ENCODE results near the gene MBOAT2.
A peak's percentile ranks its signal among the peaks of the same experiment; 100 is the strongest.

MBOAT2 gene

DNA sequence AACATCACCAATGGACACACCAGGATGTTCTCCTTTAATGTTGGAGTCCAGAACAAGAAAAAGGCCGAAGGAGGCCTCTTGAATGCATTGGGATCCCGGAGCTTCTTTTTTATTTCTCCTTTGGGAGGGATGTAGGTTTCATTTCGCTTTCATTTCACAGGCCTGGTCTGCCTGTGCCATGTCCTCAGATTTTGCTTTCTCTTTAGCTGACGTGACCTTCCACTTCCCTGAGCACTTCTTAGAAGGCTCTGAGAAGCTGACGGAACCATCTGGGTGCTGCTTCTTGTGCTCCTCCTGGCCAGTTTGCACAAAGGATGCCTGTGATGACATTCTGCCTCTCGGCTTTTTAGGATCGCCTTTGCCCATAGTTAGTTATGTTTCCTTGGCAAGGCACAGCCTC lies 15.1 kb upstream of the MBOAT2 start:
- no peak for DNase-seq
- intact Hi-C loops (cut with DNase I), result no loop called here

DNA sequence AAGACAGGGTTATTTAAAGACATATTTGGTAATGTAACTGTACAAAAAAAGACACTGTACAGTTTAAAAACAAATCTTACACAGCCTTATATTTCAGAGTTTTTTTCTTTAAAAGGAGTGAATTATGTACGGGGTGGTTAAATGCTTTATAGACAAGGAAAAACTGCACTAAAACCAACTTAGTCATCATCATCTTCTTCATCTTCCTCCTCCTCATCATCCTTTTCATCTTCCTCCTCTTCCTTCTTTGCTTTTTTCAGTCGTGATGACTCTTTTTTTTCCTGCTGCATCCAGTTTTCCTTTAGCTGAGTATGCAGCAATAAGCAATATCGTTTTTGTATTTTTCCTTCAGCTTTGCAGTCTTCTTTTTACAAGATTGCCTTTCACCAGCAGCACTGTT lies 14.6 kb upstream of the MBOAT2 start:
- no peak for DNase-seq
- intact Hi-C loops (cut with DNase I), result no loop called here

DNA sequence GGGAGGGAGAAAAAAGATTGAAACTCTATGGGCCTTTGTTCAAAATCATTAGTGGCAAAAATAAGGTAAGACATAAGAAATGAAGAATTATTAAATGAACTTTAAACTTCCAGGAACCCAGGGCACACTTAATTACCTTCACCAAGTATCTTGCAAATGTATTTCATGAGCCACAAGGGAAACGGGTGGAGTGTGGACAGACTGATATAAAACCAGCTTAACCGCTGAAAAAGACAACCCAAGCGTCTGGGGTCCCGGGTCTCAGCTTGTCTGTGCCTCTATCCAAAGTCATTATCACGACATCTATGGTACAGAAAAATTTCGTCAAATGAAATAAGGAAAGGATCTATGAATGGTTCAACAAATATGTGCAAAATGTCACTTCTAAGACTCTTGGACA lies 13.9 kb upstream of the MBOAT2 start:
- intact Hi-C loops (cut with DNase I), result no loop called here
- DNase-seq, result no peak

DNA sequence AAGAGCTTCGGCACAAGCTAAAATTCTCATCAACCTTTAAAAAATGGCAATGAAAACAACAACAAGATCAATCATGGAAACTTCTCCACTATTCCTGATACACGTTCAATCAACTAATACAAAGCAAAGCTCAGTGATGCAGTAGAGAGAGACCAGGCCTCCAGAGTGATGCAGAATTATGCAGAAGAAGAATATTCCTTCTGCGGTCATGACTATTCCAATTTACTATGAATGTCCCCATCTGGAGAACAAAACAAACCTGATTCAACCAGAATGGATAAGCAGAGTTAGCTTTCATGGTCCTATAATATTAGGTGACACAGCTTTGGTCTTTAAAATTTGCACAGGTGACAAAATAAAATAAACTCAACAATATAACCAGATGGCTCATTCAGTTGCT lies 12.5 kb upstream of the MBOAT2 start:
- intact Hi-C loops (cut with DNase I), result no loop called here
- no peak for DNase-seq

- intact Hi-C loops (cut with DNase I), result no loop called here
- DNase-seq, result no peak
Measured at GRCh38 chr2:9013403-9013802, 9.9 kb upstream of the MBOAT2 start.

DNA sequence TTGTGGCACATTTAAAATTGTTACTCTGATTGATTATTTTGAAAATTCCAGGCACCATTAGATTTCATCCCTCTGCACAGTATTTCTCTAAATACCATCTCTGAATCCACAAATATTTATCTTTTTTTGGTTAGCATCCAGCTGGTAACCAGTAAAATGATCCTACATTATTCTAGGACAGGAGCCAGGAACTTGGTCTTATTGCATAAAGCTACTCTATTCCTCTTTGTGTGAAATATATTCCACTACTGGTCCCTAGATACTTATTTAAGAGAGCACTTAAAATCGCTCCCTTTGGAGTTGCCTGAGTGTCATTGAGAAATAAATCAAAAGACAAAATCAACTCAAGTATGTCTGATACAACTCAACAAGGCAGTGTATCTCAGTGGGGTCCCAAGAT lies 7.4 kb upstream of the MBOAT2 start:
- no peak for DNase-seq
- intact Hi-C loops (cut with DNase I), result no loop called here

- DNase-seq, result no peak
- intact Hi-C loops (cut with DNase I), result loop anchor here (5.0 kb wide), 1 partner anchor 128 kb away; no protein-coding TSS in a partner anchor
Measured at GRCh38 chr2:9008951-9009664, 5.6 kb upstream of the MBOAT2 start.

GRCh38 chr2:9006368-9006767 lies 2.9 kb upstream of the MBOAT2 start:
- DNase-seq, result no peak
- intact Hi-C loops (cut with DNase I), result loop anchor here (5.0 kb wide), 1 partner anchor 131 kb away; no protein-coding TSS in a partner anchor

DNA sequence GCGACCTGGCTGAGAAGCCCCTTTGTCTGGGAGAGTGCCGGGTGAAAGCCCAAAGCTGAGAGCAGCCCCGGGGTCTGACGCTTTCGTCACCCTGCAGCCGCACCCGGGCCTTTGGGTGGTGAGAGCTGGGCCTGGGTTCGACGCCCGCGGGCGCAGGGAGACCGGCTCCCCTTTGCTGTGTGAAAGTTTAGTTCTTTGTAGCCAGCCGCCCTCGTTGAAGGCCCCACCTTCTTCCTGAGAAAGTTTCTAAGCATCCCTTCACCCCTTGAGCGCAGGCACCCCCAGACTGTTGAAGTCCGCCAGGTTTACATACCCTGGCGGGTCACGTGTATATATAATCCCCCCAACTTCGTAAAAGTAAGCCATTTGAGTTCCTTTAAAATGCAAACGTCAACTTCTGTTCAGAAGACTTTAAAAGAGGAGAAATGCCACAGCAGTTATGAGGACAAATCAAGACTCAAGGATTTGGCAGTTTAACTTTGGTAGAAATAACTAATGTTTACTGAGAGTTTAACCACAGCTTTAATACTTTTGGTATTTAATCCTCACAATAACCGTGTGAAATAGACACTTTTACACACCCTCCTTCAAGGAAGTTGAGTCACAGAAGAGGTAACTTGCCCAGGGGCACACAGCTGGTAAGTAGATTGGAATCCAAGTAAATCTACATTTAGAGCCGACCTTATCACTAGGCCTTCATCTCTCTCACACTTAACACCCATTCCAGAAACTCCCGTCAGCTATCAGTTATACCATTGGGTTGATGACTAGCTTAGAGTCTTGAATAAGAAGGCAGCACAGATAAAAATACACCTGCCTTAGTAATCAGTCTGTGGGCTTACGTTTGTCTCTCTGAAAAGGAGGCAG lies 1.1 kb upstream of the MBOAT2 start:
- DNase-seq, result peak in 1 of 10 donors; percentile 80
- intact Hi-C loops (cut with DNase I), result loop anchor here (5.0 kb wide), 3 partner anchors 77 to 167 kb away; partner anchors contain the start of gene KIDINS220

DNA sequence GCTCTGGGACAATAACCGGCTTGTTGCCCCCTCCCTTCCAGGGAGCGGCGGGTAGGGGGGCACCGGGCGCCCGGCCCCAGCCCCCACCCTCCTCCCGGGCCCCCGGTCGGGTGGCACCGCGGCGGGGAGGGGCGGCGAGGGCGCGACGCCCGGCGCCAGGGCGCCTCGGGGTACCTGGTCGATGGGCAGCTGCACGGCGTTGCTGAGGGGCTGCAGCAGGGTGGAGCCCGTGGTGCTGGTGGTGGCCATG lies 193 bp downstream of the MBOAT2 start:
- DNase-seq, result no peak
- intact Hi-C loops (cut with DNase I), result loop anchor here (5.0 kb wide), 2 partner anchors 76 to 166 kb away; partner anchors contain the start of gene KIDINS220

GRCh38 chr2:9002637-9003365 lies 683 bp downstream of the MBOAT2 start:
- intact Hi-C loops (cut with DNase I), result loop anchor here (5.0 kb wide), 2 partner anchors 76 to 166 kb away; partner anchors contain the start of gene KIDINS220
- DNase-seq, result peak in 8 of 10 donors; percentile 11 to 87 (median 32)

DNA sequence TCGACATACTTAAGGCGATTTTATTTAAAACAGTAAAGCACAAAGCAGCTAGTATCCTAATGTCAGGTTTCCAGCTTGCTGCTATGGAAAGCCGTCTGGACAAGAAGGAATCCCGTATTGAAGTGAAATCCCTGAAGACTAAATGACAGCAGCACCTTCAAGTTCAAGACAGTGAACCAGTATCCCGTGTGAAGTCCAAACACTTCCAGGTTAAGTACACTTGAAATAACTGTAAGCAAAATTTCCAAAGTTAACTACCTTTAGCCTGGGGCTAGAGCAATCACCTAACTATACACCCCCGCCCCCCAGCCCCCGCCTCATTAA lies 1.2 kb downstream of the MBOAT2 start:
- no peak for DNase-seq
- intact Hi-C loops (cut with DNase I), result loop anchor here (5.0 kb wide), 2 partner anchors 75 to 165 kb away; partner anchors contain the start of gene KIDINS220

DNA sequence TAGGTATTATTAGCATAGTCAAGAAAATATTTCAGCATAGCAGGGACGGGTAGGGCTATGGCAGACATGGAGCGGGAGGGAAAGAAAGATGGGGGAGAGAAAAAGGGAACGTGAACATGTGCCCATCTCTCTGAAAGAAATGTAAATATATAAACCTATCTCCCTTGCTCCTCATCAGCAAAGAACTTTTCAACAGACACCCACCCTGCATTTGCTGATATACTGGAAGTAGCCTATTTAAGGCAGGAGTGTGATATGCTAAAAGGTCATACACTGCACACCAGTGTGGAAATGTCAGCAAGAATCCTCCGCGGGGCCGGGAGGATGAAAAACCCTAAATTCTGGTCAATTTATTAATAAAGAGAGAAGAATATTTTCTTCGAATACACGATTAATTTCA lies 1.7 kb downstream of the MBOAT2 start:
- DNase-seq, result no peak
- intact Hi-C loops (cut with DNase I), result loop anchor here (5.0 kb wide), 2 partner anchors 74 to 164 kb away; partner anchors contain the start of gene KIDINS220

DNA sequence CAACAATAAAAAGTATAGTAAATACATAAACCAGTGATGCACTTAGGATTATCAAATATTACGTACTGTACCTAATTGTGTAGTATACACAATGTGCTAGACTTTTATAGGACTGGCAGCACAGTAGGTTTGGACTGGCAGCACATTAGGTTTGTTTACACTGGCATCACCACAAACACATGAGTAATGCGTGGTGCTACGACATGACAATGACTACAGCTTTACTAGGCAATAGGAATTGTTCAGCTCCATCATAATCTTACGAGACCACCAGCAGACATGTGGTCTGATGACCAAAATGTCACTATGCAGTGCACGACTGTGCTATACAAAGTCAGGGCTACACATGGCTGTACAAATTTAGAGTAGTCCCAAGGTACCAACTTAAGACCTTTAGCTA lies 2.3 kb downstream of the MBOAT2 start:
- DNase-seq, result no peak
- intact Hi-C loops (cut with DNase I), result loop anchor here (5.0 kb wide), 2 partner anchors 74 to 164 kb away; partner anchors contain the start of gene KIDINS220

GRCh38 chr2:9000442-9000841 lies 3.0 kb downstream of the MBOAT2 start:
- no peak for DNase-seq
- intact Hi-C loops (cut with DNase I), result loop anchor here (5.0 kb wide), 2 partner anchors 73 to 163 kb away; partner anchors contain the start of gene KIDINS220

GRCh38 chr2:8999797-9000196 lies 3.7 kb downstream of the MBOAT2 start:
- intact Hi-C loops (cut with DNase I), result loop anchor here (5.0 to 10.0 kb wide), 3 partner anchors 72 to 162 kb away; partner anchors contain the start of gene KIDINS220

GRCh38 chr2:8999102-8999446 lies 4.4 kb downstream of the MBOAT2 start:
- DNase-seq, result no peak

More at GRCh38 chr2:8999797-9000196, 3.7 kb downstream of the MBOAT2 start:
- no peak for DNase-seq

DNA sequence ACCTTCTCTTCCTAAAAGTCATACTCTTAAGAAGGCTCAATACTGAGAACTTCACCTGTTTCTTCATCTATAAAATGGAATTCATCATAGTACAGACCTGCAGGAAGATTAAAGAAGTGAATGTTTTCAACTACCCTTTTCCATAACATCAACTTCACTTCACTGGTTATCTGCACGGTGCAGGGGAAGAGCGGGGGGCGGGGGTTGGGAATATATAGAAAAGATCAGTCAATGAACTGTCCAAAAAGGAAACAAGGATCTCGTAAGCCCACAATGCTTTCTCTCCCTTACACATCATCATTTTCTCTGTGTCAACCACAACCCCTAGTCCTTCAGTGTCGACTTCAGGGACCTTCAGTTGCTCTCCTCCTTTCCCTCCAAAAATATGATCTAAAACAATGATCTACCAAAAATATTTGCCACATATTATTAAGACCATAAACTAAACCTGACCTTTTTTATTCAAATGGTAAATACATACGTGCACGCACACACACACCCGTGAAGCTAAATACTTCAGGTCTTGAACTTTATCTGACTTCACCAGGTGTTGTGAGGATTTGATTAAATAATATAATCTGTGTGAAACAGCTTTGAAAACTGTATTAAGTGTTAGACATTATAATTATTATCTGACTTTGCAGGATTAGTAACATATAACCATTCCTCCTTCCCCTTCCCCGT lies 4.9 kb downstream of the MBOAT2 start:
- no peak for DNase-seq
- intact Hi-C loops (cut with DNase I), result loop anchor here (10.0 kb wide), 1 partner anchor 124 kb away; no protein-coding TSS in a partner anchor

More at GRCh38 chr2:8999102-8999446, 4.4 kb downstream of the MBOAT2 start:
- intact Hi-C loops (cut with DNase I), result loop anchor here (10.0 kb wide), 1 partner anchor 124 kb away; no protein-coding TSS in a partner anchor

DNA sequence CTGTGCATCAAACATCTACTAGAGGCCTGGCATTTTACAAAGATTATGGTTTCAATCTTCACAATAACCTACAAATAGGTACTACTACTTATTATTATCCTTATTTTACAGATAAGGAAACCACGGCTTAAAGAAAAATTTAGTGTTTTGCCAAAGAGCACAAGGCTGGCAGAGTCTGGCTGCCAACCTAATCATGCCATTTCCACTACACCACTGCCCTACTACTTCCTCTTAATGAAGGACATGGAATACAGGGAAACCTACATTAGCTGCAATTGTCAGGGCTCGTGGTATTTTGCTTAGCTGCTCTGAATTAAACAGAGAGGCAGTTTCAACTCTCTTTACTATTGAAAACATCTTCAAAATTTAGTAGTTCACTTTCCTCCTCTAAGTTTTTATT lies 5.9 kb downstream of the MBOAT2 start:
- DNase-seq, result no peak
- intact Hi-C loops (cut with DNase I), result loop anchor here (10.0 kb wide), 1 partner anchor 123 kb away; no protein-coding TSS in a partner anchor

DNA sequence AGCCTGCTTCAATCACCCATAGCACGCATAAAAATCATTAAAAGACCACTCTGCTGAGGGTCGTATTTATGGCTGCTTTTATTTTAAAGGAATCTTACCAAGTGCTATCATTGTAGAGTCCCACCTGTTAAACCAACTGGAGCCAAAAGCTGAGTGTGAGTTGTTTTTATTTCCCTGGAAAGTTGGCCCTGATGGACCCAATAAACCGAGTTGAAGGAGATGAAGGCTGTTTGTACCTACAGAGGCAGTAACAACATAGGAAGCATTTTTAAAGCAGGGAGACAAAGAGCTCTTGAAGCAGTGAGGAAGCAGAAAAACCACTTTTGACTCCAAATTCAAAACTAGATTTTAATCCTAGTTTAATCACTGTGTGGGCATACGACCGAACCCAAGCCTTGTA lies 6.4 kb downstream of the MBOAT2 start:
- DNase-seq, result no peak
- intact Hi-C loops (cut with DNase I), result loop anchor here (10.0 kb wide), 1 partner anchor 122 kb away; no protein-coding TSS in a partner anchor
